K562 (cell line): Measurements from ENCODE around the gene BBS1. TPM values are rescaled to one million over a fixed set of nuclear protein-coding genes. Genes with fewer than 3 reads are reported as not detected.

ENCODE experiments used
- ADNP ChIP-seq: fragments of 200-800 bp; sonication (Bioruptor generic); IDR thresholded peaks from 2 replicates; pipeline ENCODE4 v1.6.1; 2016; ENCODE audit warnings: missing genetic modification characterization, missing compliant biosample characterization
- ARID3A ChIP-seq: IDR thresholded peaks from 2 replicates; pipeline ENCODE4 v1.6.1; 2012; ENCODE audit warnings: low read depth, low read length, improper control_type of control experiment, borderline replicate concordance
- ARID4B ChIP-seq: sonication (generic); formaldehyde crosslinking; IDR thresholded peaks from 2 replicates; pipeline ENCODE4 v1.8.0; 2022; ENCODE audit warnings: mild to moderate bottlenecking, missing genetic modification reagents
- ASH1L ChIP-seq: fragments of 450-650 bp; IDR thresholded peaks from 2 replicates; pipeline ENCODE4 v1.6.1; 2018; ENCODE audit warnings: borderline replicate concordance, mild to moderate bottlenecking, low read depth; ENCODE audit not compliant: partially characterized antibody
- BCOR ChIP-seq: fragments of 450-650 bp; IDR thresholded peaks from 2 replicates; pipeline ENCODE4 v1.6.1; 2016
- C11orf30 ChIP-seq: fragments of 450-650 bp; IDR thresholded peaks from 2 replicates; pipeline ENCODE4 v1.6.1; 2016; ENCODE audit warnings: low read depth, mild to moderate bottlenecking
- DMBX1 ChIP-seq: fragments of 250-450 bp; sonication (Bioruptor Pico); IDR thresholded peaks from 2 replicates; pipeline ENCODE4 v1.8.0; 2022; ENCODE audit warnings: inconsistent platforms, mild to moderate bottlenecking, moderate library complexity, borderline replicate concordance
- GABPB2 ChIP-seq: fragments of 250-450 bp; sonication (Bioruptor Pico); conservative IDR thresholded peaks from 2 replicates; pipeline ENCODE4 v1.5.1; 2021; ENCODE audit warnings: mild to moderate bottlenecking
- KLF1 ChIP-seq: fragments of 450-650 bp; IDR thresholded peaks from 2 replicates; pipeline ENCODE4 v1.6.1; 2016; ENCODE audit warnings: missing genetic modification characterization, missing compliant biosample characterization
- MEF2D ChIP-seq: conservative IDR thresholded peaks from 2 replicates; pipeline ENCODE4 v1.6.1; 2016; ENCODE audit warnings: low read depth, missing genetic modification characterization, missing compliant biosample characterization
- PHF8 ChIP-seq: fragments of 200-600 bp; sonication (generic); IDR thresholded peaks from 2 replicates; pipeline ENCODE4 v1.6.1; 2012; ENCODE audit warnings: mixed run types, mild to moderate bottlenecking, inconsistent platforms, low read length, moderate library complexity, borderline replicate concordance
- RBM39 ChIP-seq: fragments of 200-400 bp; formaldehyde crosslinking; optimal IDR thresholded peaks from 2 replicates; pipeline ENCODE3; 2018; ENCODE audit warnings: low read depth, low read length
- SAFB2 ChIP-seq: fragments of 200-400 bp; formaldehyde crosslinking; IDR thresholded peaks from 2 replicates; pipeline ENCODE4 v1.6.1; 2018; ENCODE audit warnings: borderline replicate concordance, low read length, low read depth, moderate library complexity; ENCODE audit not compliant: severe bottlenecking
- ZBED1 ChIP-seq: IDR thresholded peaks from 2 replicates; pipeline ENCODE4 v1.6.1; 2014
- ZNF740 ChIP-seq, 3 experiments: fragments of 200-800 bp in 1 of 3; sonication (Bioruptor generic) in 1 of 3; sonication (generic) in 1 of 3; formaldehyde crosslinking in 1 of 3; IDR thresholded peaks; 2 replicates each; pipeline versions ENCODE4 v1.6.1 to v1.8.0; 2016 to 2022; ENCODE audit warnings: mild to moderate bottlenecking in 2 of 3, missing compliant biosample characterization in 2 of 3, missing genetic modification characterization in 2 of 3, missing genetic modification reagents in 1 of 3
- polyA plus RNA-seq, 8 experiments: library from polyadenylated mRNA; depleted of rRNA in 4 of 8; stranded (reverse) in 5 of 8; unstranded in 3 of 8; fragments of >200 nt; fragmentation: Nextera tagmentation in 2 of 8; fragmentation: Illumina TruSeq in 1 of 8; extraction: Ambion mirVana in 2 of 8; extraction: Trizol in 1 of 8; gene quantifications; 2 replicates each; pipeline versions ENCODE4 v1.2.1 to v1.2.3, GENCODE V29; 2011 to 2014; ENCODE audit warnings: inconsistent platforms in 1 of 8, missing spikeins in 1 of 8
- total RNA-seq, 7 experiments: library from RNA; depleted of rRNA in 6 of 7; stranded (reverse); fragments of >200 nt in 6 of 7; fragmentation: Illumina TruSeq in 2 of 7; extraction: Trizol in 2 of 7; gene quantifications; 2 replicates each; pipeline versions ENCODE4 v1.2.1 to v1.2.3, GENCODE V29; 2011 to 2021; ENCODE audit warnings: low replicate concordance in 1 of 7

Gene BBS1
- total and polyA plus RNA-seq, 9 of the 15 experiments (the other 6 are each of a cell fraction or from before 2014, with no cell fraction given): 9.0 to 19.8 (median 12.1) TPM

- no peak for TF ChIP-seq ARID4B (CRISPR knock-in tag)
- no peak for TF ChIP-seq KLF1 (tag)
- TF ChIP-seq GABPB2 (CRISPR knock-in tag): no peak
- no peak for TF ChIP-seq ZBED1
- TF ChIP-seq MEF2D (tag): no peak
- TF ChIP-seq ASH1L: no peak
- no peak for TF ChIP-seq ARID3A
- no peak for TF ChIP-seq ZNF740 (CRISPR knock-in tag; IDR thresholded peaks at IDR 0.05)
- TF ChIP-seq ZNF740 (tag; IDR thresholded peaks at IDR 0.05): no peak
- TF ChIP-seq ADNP (tag): peak; percentile 51; the same call in 1 of the 2 replicates
- TF ChIP-seq DMBX1 (CRISPR knock-in tag): no peak
- TF ChIP-seq C11orf30: no peak
- no peak for TF ChIP-seq PHF8
- no peak for TF ChIP-seq RBM39
- TF ChIP-seq BCOR: peak; percentile 78
- TF ChIP-seq SAFB2: no peak
- TF ChIP-seq, all 486 proteins: peak for 6
Measured at GRCh38 chr11:66494458-66494857, 16.0 kb upstream of the BBS1 start (continued).
